Measurements from ENCODE around the gene HINT1. TPM values are rescaled to one million over a fixed set of nuclear protein-coding genes. Genes with fewer than 3 reads are reported as not detected.
"Not testable (repeated sequence)": the region's sequence is repeated elsewhere in the genome, so short reads cannot be mapped to it uniquely, and the experiment has no call there.

HINT1 gene
- total RNA-seq (2014; rRNA removed; shearing (Covaris generic)): 132 and 136 TPM in 2 replicates

DNA sequence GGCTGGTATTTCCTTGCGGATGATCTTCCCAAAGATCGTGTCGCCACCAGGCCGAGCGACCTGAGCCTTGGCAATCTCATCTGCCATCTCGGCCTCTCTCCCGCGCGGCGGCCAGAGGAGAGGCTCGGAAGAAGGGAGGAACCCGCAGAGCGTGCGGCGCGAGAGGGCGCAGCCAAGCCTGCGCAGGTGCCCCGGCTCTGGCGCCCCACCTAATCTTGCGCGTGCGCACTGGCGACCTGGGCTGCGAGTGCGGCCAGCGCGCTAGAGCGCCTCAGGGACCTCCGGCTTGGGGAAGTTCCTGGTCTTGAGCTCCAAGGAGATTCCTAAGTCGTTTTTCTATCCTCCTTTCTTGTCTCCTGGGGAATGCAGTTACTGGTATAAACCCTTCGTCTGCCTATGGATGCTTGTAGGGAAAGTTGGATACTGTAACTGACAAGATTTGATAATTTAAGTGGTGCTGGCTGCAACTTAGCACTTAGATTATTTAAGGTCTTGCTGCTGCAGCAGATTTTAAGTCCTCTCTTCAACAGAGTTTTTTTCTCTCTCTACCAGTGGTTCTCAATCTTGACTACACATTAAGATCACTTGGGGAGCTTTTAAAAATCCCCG is at the start of gene HINT1:
HINT1 (minus strand) TSS at position 138 of the 609 bp plus-strand sequence; CDS start at position 87, 51 bp downstream.
- DNase-seq (ENCODE audit: low spot score): peak; percentile 96

DNA sequence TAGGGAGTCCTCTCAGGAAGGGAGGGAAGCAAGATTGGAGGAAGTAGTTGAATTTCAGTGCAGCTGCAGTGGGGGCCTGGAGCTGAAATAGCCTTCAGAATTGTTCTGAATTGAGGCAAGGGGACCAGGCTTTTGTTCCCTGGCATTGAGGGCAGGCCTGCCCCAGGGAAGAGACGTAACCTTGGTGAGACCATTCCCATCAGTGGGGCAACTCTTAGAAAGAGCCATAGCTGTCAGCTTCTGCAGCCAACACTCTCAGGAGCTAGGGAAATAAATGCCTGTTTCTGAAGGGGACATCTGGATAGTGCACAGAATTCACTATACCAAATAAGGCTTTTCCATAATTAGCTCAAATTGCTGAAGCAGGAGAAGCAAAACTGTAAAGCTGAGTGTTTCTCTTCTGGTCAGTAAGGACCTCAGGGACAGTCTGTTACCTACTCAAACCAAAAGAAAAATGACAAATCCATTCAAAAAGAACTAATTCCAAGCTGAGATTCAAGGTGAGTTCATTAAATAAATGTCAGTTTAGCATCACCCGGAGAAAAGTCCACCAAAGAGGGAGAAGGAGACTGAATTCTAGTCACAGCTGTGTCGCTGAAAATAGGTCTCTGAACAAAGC is 49.7 kb upstream of the HINT1 start:
- no peak for DNase-seq (ENCODE audit: low spot score)

DNA sequence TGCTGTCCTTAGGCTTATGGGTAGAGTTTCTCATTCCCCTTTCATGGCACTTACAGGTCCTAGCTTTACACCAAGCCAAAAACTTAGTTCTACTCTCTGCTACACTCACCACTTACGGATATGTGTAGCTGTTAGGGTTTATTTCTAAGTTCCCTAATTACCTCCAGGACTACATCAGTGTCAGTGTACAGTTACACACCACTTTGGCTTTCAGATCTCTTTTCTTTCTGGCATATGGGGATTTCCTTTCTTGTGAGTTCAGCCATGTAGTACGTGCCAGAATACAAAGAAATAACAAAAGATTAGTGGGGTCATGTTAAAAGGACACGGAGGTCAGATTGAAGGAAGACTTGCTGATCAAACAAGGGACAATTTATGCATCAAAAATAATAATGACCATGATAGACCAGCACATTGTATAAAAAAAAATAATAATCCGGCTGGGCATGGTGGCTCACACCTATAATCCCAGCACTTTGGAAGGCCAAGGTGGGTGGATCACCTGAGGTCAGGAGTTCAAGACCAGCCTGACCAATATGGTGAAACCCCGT is 47.5 kb upstream of the HINT1 start:
- DNase-seq (ENCODE audit: low spot score): no peak

DNA sequence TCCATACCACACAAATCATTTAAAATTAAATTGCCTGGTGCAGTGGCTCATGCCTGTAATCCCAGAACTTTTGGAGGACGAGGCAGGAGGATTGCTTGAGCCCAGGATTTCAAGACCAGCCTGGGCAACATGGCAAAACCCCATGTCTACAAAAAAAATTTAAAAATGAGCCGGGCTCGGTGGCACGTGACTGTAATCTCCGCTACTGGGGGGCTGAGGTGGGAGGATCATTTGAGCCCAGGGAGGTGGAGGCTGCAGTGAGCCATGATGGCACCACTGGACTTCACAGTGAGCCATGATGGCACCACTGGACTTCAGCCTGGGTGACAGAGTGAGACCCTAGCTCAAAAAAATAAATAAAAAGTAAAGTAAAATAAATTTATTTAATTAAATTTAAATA is 46.6 kb upstream of the HINT1 start:
- no peak for DNase-seq (ENCODE audit: low spot score)

DNA sequence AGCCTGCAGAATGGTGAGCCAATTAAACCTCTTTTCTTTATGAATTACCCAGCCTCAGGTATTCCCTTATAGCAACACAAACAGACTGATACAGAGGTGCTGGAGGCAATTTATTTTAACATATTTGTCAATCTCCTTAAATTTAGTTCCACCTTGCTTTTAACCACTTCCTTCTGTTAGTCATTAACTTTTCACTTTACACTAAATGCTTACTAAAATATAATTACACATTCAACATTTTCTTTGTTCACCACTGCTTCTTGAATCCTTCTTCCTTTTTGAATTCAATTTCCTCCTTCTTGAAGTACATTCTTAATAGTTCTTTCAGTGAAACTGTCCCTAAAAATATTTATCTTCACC is 45.1 kb upstream of the HINT1 start:
- DNase-seq (ENCODE audit: low spot score): no peak

DNA sequence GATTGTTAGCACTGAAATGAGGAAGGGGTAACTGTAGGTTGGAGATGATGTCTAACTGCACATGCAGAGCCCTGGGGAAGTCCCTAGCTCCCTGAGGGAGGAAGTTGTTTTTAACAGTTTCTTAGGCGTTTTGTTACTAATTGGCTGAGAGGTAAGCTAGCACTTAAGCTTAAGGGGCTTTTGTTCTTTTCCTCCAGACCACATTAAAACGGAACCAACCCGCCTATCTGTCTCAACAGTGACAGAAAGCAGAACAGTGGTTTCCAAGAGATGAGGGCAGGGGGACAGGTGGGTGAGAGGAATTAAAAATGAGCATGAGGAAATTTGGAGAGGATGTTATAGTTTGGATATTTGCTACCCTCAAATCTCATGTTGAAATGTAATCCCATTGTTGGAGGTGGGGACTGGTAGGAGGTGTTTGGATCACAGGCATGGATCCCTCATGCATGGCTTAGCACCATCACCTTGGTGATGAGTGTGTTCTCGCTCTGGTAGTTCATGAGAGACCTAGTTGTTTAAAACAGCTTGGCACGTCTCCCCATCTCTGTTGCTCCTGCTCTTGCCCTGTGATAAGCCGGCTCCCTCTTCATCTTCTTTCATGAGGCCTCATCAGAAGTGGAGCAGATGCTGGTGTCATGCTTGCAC is 44.6 kb upstream of the HINT1 start:
- DNase-seq (ENCODE audit: low spot score): no peak

DNA sequence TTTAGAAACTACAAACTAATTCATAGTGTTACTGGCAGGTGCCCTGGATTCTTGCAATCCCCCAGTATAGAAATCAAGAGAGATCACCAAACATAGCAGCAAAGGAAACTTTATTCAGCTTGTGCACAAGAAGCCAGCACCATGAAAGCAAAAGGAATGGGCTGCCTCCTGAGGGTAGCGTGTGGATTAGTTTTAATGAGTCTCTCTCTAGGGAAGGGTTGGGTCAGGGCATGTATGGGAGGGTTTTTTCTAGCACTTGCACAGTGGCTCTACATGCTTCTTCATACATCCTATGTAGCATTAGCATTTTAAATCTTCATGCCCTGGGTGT is 44.1 kb upstream of the HINT1 start:
- DNase-seq (ENCODE audit: low spot score): no peak

DNA sequence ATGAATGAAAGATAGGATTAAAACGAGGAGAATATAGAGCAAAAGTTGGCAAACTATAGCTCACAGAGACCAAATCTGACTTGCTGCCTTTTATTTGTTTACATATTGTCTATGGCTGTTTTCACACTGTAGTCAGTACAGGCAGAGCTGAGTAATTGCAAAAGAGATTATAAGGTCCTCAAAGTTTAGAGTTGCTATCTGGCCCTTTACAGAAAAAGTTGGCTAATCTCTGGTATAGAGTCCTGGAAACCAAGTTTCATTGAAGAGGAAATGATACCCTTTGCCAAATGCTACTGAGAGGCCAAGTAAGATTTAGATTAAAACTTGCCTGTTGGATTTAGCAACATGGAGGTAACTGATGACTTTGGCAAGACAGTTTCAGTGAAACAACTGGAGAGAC is 41.7 kb upstream of the HINT1 start:
- no peak for DNase-seq (ENCODE audit: low spot score)

DNA sequence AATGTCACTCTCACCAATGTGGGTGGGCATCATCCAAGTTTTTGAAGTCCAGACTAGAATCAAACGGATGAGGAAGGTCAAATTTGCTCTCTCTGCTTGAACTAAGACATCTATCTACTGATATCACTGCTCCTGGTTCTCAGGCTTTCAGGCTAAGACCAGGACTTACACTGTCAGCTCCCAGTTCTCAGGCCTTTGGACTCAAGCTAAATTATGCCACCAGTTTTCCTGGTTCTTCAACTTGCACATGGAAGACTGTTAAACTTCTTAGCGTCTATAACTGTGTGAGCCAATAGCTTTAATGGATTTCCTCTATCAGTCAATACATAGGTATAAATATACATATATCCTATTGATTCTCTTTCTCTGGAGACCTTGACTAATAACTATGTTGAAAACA is 41.0 kb upstream of the HINT1 start:
- DNase-seq (ENCODE audit: low spot score): no peak

DNA sequence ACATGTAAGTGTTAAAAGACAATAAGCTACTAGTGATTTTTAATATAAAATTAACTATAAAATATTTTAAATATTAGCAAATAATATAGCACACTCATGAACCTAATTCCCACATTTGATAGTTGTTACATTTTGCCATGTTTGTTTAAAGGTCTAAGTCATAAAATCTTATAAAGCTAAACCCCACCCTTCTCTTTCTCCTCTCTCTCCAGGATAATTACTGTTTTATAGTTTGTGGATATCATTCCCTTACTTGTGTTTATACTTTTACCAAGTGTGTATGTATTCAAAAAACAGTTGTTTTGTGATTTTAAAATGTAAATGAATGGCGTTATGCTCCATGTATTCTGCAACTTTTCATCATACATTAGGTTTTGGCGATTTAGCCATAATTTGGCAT is 39.9 kb upstream of the HINT1 start:
- DNase-seq (ENCODE audit: low spot score): no peak

DNA sequence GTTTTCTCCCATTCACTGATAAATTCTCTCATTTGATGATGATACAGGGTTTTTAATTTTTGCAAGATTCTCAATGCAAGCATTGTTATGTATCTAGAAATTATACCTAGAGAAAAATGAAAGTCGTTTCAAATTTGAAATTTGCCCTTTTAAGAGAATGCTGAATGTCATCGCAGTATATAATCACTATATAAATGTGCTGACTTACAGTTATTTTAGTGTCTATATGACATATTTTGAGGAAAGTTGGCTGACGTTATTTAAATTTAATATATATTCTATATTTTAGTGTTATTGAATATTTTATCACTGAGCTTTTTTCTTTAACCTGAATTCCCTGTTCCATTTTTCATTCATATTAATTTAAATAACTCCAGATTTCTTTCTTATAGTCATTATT is 35.5 kb upstream of the HINT1 start:
- DNase-seq (ENCODE audit: low spot score): no peak

DNA sequence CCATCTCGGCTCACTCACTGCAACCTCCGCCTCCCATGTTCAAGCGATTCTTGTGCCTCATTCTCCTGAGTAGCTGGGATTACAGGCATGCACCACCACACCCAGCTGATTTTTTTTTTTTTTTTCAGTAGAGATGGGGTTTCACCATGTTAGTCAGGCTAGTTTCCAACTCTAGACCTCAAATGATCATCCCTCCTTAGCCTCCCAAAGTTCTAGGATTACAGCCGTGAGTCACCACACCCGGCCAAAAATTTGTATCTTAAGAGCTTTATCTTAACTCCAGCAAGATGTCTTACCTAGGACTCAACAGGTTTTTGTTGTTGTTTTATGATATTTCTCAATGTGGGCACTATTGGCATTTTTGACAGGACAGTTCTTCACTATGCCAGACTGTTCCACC is 33.6 kb upstream of the HINT1 start:
- DNase-seq (ENCODE audit: low spot score): no peak

DNA sequence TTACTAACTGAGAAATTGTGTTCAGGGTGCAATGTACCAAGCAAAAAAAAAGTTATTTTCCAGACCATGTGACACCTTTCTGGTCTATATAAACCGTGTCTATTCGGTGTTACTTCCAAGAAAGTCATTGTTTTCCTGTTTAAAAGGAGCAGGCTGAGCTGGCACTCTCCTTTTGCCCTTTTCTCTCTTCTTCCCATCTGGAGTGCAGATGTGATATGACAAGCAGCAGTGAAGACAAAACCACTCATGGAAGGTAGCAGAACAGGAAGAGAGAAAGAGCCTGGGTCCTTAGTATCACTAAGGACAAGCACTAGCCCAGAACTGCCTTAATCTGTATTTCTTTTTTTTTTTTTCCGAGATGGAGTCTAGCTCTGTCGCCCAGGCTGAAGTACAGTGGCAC is 31.3 kb upstream of the HINT1 start:
- no peak for DNase-seq (ENCODE audit: low spot score)

DNA sequence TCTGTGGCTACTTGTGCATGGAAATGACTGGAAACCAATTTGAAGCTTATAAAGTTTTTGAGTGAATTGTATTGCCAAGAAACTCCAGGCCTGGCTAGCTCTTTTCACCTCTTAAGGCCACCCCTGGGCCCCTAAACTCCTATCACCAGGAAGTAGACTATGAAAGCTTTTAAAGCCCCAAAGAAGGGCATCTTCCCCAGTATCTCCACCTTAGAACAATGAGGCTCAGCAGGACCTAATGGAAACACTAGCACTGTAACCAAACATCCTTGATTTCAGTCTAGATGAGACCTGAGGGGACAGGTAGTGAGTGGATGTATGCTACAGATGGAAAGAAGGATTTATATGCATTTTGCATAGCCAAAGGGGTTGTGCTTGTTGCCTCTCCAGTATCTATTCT is 30.6 kb upstream of the HINT1 start:
- DNase-seq (ENCODE audit: low spot score): no peak

DNA sequence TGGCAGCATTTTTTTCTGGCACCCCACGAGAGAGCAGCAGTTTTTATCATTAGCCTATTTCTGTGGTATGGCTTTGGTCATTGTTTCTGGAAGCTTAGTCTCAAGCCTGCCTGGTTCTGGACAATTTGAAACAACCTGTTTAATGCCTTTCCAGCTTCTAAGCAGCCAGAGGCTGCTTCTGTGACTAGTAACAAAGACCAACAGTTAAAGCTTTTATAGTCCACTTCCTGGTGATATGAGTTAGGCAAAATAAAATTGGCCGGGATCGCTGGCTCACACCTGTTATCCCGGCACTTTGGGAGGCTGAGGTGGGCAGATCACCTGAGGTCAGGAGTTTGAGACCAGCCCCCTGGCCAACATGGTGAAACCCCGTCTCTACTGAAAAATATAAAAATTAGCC is 29.7 kb upstream of the HINT1 start:
- DNase-seq (ENCODE audit: low spot score): no peak

DNA sequence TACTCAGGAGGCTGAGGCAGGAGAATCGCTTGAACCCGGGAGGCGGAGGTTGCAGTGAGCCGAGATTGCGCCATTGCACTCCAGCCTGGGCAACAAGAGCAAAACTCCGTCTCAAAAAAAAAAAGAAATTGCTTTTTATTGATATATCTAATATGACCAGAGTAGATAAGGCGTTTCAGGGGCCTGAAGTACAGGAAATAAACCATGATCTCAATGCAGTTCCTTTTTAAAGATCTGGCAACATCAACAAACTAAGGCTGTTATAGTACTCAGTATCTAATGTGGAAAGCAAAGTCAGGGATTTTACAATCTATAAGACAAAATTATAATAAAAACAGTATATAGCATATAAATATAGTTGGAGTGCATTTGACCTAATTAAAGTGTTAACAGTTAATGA is 28.8 kb upstream of the HINT1 start:
- not testable (repeated sequence) for DNase-seq (ENCODE audit: low spot score)

DNA sequence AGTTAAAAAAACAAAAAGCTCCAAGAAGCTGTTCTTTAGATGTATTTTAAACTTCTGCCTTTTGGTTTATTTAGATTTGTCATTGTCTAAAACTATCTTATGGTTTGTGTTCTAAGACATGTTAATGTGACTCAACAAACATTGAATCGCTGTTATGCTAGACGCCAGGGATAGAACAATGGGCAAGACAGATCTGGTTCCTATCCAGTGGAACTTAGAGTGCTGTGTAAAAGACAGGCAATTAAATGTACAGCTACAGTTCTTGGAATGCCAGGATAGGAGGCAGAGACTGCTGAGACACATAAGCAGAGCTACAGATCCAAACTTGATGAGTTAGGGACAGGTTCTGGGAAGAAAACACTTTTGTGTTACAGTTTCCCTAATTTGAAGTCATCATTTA is 28.1 kb upstream of the HINT1 start:
- DNase-seq (ENCODE audit: low spot score): no peak

DNA sequence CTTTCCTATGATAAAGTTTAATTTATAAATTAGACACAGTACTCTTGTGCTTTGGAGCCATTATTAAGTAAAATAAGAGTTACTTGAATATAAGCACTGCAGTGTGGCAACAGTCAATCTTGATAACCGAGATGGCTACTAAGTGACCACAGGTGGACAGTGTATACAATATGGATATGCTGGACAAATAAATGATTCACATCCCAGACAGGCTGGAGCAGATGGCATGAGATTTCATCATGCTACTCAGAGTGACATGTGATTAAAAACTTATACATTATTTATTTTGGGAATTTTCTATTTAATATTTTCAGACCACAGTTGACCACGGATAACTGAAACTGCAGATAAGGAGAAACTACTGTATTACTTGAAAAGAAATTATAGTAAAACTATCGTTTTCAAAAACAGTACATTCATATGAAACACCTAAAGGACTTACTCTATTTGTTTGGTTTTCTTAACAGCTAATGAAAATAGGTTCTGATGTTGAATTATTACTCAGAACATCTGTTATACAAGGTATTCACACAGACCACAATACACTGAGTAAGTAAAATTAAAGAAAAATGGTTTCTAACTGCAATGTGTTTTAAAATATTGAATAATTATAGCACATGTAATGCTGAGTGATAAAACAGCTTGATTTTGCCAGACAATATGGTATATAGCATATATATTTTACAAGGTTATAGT is 21.7 kb upstream of the HINT1 start:
- peak; percentile 12 for DNase-seq (ENCODE audit: low spot score)

DNA sequence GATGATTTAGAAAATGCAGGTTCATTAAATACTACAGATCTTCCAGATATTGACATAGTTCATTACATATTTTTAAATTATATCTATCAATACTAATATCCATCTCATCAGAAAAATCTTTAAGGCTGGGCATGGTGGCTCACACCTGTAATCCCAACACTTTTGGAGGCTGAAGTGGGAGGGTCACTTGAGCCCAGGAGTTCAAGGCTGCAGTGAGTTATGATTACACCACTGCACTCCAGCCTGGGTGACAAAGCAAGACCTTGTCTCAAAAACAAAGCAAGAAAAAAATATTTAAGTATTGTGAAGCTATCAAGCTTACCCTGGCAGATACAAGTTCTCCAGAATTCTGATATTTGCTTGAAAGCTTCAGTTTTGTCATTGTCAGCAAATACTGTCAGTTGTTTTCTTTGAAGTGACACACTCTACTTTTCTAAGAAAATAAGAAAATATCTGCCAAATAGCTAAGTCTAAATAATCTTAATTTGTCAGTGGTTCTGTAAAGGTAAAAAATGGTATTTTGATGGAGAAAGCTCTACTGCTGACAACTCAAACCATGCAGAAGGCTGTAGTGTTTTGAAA is 20.6 kb upstream of the HINT1 start:
- DNase-seq (ENCODE audit: low spot score): no peak

DNA sequence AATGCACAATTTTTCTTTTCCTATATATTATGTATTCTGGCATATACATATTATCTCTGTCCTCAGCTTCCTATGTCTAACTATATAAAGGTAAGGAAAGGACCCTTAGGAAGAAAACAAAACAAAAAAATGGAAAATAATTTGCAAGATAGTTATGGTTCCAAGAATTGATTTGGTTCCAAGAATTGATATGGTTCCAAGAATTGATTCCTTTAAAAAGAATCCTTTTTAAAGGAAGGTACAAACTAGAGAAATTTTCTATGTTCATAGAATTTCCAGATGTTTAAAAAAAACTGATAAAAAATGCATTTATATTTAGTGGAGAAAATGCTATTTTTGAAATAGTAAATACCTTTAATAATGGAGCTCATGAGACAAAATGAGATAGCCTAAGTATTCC is 17.8 kb upstream of the HINT1 start:
- DNase-seq (ENCODE audit: low spot score): no peak

DNA sequence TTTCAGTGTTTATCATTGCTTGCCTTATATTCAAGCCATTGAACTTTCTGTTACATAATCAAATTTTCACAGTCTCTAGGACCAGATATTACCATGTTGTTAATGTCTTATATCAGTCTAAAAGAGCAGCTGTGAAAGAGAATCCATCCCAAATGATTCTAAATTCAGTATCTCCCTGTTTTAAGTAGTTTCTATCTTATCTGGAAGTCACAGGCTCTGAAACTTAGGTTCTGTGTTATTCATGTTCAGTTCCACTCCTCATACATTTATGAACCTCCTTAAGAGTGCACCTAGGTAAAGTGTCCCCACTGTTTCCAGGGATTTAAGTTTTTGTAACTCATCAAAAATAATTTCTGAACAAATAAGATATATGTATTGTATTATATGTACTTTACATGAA is 15.4 kb upstream of the HINT1 start:
- no peak for DNase-seq (ENCODE audit: low spot score)

DNA sequence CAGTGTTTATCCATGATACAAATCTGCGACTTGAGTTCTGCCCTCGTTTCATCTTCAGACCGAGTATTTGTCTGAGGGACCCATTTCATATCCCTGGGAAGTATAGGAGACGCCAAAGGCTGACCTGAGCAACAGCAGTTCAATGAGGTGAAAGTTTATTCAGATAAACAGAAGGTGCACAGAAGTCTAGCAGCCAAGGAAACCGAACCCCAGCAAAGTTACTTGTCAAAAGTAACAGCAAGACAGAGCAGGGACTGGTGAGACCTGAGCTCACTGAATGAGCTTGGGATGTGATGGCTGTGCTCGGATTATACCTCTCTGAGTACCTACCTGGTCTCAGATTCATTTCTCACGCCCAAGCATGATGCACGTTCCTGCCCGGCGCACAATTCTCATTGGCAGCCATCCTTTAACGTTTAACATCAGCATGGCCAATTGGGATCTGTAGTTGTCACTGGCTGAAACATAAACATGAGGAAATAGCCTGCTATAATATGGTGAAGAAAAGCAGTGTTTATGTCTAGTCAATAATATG is 6.3 kb upstream of the HINT1 start:
- DNase-seq (ENCODE audit: low spot score): no peak
